ENCODE data around the gene RECK.

- TF ChIP-seq TARDBP (IDR thresholded peaks at IDR 0.05) (no peak), ZNF384 (IDR thresholded peaks at IDR 0.05) (no peak), FOXM1 (IDR thresholded peaks at IDR 0.05; ENCODE audit: borderline replicate concordance) (no peak), SUZ12 (IDR thresholded peaks at IDR 0.05) (no peak), SP1 (IDR thresholded peaks at IDR 0.05) (no peak), ARNT (IDR thresholded peaks at IDR 0.05) (no peak), FOXA1 (IDR thresholded peaks at IDR 0.05) (no peak)
Measured at GRCh38 chr9:36137392-36138004, 100.8 kb downstream of the RECK start.

Data from HEK293T (cell line).